ENCODE results near the gene ARHGAP40. TPM values are rescaled to one million over a fixed set of nuclear protein-coding genes. Genes with fewer than 3 reads are reported as not detected.

ARHGAP40 gene
- total and polyA plus RNA-seq, 4 donors = 0.57 to 5.0 (median 1.1) TPM

DNA sequence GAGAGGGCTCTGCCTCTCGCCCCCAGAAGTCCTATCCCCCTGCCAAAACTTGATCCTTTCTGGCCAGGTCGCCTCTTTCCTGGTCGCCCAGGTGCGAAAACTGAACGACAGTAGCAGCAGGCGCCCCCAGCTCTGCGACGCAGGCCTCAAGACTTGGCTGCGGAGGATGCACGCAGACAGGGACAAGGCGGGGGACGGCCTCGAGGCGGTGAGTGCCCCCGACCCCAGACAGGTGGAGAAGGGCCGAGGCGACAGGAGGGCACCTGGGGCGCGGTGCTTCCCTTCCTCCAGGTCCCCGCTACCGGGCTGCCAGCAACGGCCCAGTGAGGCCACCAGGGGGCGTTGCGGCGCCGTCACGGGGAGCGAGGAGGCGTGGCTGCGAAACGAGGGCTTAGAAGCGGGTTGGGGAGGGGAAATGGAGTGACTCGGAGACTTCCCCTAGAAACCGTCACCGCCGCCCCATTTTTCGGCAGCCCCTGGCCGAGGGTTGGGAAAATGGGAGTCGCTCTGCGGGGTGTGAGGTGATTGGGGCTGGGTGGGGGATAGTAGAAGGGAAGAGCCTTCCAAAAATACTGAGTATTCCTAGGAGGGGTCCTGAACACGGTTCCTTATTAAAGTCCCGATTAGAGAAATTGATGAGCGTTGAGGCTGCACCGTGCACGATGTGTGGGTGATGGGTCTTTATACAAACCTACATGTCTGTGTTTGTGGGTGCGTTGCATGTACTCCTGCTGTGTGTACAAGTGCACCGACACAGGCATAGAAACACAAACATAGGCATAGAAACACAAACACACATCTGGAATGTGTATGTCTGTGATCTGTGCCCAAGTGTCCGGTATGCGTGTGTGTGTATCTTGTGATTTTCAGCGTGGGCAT lies 44.6 kb downstream of the ARHGAP40 start:
- no peaks in the 10 kb centered on the region for H3K9me3 ChIP-seq (ENCODE audit: control insufficient read depth in 4 of 4, insufficient read depth in 3 of 4, low read length in 3 of 4)
- H3K4me1 ChIP-seq (ENCODE audit: control insufficient read depth in 5 of 5, insufficient read depth in 5 of 5, low read length in 5 of 5) = peaks cover 0 to 5% (median 0%) of the 10 kb centered on the region in 5 donors
- H3K9ac ChIP-seq (ENCODE audit: insufficient read depth in 1 of 2, low read length in 2 of 2) = no peak overlapping the region
- peaks cover 5 to 26% (median 14%) of the 10 kb centered on the region in 3 donors for H3K27me3 ChIP-seq (ENCODE audit: control insufficient read depth in 3 of 3, insufficient read depth in 3 of 3, low read length in 2 of 3)
- ATAC-seq (ENCODE audit: insufficient read depth, low FRiP score) (peak; percentile 85), DNase-seq (peak; percentile 66 to 80 (median 77))
- 5 to 6% methylated on average over 48 to 50 of the region's 50 CpGs for WGBS, 2 donors
- H3K27ac ChIP-seq (ENCODE audit: low read depth in 1 of 2, low read length in 1 of 2) = no peak overlapping the region
- H3K36me3 ChIP-seq (ENCODE audit: control insufficient read depth in 4 of 4, insufficient read depth in 4 of 4, low read length in 4 of 4) = no peaks in the 10 kb centered on the region
- no peak overlapping the region for H3K4me3 ChIP-seq
- TF ChIP-seq, protein P1, sequence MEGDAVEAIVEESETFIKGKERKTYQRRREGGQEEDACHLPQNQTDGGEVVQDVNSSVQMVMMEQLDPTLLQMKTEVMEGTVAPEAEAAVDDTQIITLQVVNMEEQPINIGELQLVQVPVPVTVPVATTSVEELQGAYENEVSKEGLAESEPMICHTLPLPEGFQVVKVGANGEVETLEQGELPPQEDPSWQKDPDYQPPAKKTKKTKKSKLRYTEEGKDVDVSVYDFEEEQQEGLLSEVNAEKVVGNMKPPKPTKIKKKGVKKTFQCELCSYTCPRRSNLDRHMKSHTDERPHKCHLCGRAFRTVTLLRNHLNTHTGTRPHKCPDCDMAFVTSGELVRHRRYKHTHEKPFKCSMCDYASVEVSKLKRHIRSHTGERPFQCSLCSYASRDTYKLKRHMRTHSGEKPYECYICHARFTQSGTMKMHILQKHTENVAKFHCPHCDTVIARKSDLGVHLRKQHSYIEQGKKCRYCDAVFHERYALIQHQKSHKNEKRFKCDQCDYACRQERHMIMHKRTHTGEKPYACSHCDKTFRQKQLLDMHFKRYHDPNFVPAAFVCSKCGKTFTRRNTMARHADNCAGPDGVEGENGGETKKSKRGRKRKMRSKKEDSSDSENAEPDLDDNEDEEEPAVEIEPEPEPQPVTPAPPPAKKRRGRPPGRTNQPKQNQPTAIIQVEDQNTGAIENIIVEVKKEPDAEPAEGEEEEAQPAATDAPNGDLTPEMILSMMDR (IDR thresholded peaks at IDR 0.05; ENCODE audit: control extremely low read depth, extremely low read depth) = peak; percentile 97

DNA sequence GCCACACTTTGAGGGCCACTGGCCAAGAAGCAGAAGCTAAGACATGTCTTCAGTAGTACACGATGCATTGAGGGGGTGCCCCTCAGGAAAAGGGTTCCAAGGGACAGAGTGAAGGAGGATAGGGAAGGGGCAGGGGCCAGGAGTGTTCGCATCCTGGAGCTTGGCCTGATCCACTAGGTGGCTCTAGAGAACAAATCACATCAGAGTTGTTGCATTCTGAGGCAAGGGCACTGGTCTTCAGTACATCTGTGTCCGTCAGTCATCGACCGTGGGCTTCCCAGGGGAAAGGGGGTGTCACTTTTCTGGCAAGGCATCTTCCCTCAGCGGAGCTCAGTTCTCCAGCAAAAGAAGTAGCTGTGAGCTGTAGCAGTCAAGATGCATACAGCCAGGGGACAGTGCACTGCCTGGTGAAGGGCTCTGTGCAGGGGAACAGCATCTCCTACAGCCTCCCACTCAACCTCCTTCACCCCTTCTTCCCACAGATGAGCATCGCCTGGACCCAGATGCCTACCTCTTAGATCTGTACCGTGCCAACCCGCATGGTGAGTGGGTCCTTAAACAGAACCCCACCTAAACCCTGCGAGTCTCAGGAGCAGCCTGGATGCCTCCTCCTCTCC lies 47.8 kb downstream of the ARHGAP40 start:
- Histone ChIP-seq H3K9me3 (ENCODE audit: control insufficient read depth in 4 of 4, insufficient read depth in 3 of 4, low read length in 3 of 4) (no peaks in the 10 kb centered on the region), H3K4me1 (ENCODE audit: control insufficient read depth in 5 of 5, insufficient read depth in 5 of 5, low read length in 5 of 5) (peaks cover 0 to 5% (median 0%) of the 10 kb centered on the region in 5 donors), H3K27me3 (ENCODE audit: control insufficient read depth in 3 of 3, insufficient read depth in 3 of 3, low read length in 2 of 3) (peaks cover 0 to 26% (median 20%) of the 10 kb centered on the region in 3 donors), H3K36me3 (ENCODE audit: control insufficient read depth in 4 of 4, insufficient read depth in 4 of 4, low read length in 4 of 4) (no peaks in the 10 kb centered on the region), H3K27ac (ENCODE audit: low read depth in 1 of 2, low read length in 1 of 2) (no peak overlapping the region), H3K4me3 (no peak overlapping the region), H3K9ac (ENCODE audit: insufficient read depth in 1 of 2, low read length in 2 of 2) (no peak overlapping the region)
- ATAC-seq (ENCODE audit: insufficient read depth, low FRiP score) (no peak), DNase-seq (peak in 1 of 3 donors; percentile 29)
- TF ChIP-seq, protein P1 (IDR thresholded peaks at IDR 0.05; ENCODE audit: control extremely low read depth, extremely low read depth) = no peak
- WGBS, 2 donors = 28% methylated on average over 10 of the region's 10 CpGs

DNA sequence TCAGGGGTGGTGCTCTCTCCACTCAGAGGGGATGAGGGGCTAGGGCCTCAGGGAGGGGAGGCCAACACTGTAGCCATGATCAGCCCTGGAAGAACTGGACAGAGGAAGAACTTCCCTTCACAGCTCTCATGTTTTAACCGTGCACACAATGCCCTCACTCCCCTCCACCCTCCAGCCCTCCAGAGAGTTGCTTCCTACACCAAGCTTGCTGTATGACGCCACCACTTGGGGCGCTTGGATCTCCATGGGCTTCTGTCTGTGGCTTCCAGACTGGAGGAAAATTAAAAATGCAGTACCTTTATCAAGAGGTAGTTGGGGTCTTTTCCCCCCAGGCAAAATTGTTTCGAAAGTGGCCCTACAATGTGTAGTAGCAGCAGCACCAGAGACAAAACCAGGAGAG lies 48.4 kb downstream of the ARHGAP40 start:
- peaks cover 0 to 5% (median 0%) of the 10 kb centered on the region in 5 donors for H3K4me1 ChIP-seq (ENCODE audit: control insufficient read depth in 5 of 5, insufficient read depth in 5 of 5, low read length in 5 of 5)
- 48 to 53% methylated on average over 4 of the region's 4 CpGs for WGBS, 2 donors
- no peak overlapping the region for H3K27ac ChIP-seq (ENCODE audit: low read depth in 1 of 2, low read length in 1 of 2)
- H3K9ac ChIP-seq (ENCODE audit: insufficient read depth in 1 of 2, low read length in 2 of 2) = no peak overlapping the region
- no peaks in the 10 kb centered on the region for H3K36me3 ChIP-seq (ENCODE audit: control insufficient read depth in 4 of 4, insufficient read depth in 4 of 4, low read length in 4 of 4)
- TF ChIP-seq, protein P1 (IDR thresholded peaks at IDR 0.05; ENCODE audit: control extremely low read depth, extremely low read depth) = no peak
- no peak overlapping the region for H3K4me3 ChIP-seq
- ATAC-seq (ENCODE audit: insufficient read depth, low FRiP score) (no peak), DNase-seq (no peak)
- H3K27me3 ChIP-seq (ENCODE audit: control insufficient read depth in 3 of 3, insufficient read depth in 3 of 3, low read length in 2 of 3) = peaks cover 0 to 21% (median 19%) of the 10 kb centered on the region in 3 donors
- H3K9me3 ChIP-seq (ENCODE audit: control insufficient read depth in 4 of 4, insufficient read depth in 3 of 4, low read length in 3 of 4) = no peaks in the 10 kb centered on the region

All from lung (tissue), 12 donors.